GM23248 (cell line): ENCODE data around the gene SPATS2L. TPM values are rescaled to one million over a fixed set of nuclear protein-coding genes. Genes with fewer than 3 reads are reported as not detected.

ENCODE experiments used
- DNase-seq: peaks from one replicate; pipeline ENCODE4 v3.0.0-alpha.2; 2015
- H2AFZ ChIP-seq: fragments of 200-600 bp; sonication (generic); 2 replicates; pipeline ENCODE4 v1.6.1; 2016; ENCODE audit warnings: antibody characterized with exemption
- H3F3A ChIP-seq: fragments of 200-600 bp; sonication (generic); 2 replicates; pipeline ENCODE4 v1.6.1; 2016; ENCODE audit warnings: mild to moderate bottlenecking, antibody characterized with exemption, mixed run types; ENCODE audit not compliant: insufficient read depth
- H3K27ac ChIP-seq: fragments of 200-600 bp; sonication (generic); 2 replicates; pipeline ENCODE4 v1.5.1; 2016; ENCODE audit warnings: mild to moderate bottlenecking
- H3K27me3 ChIP-seq: fragments of 200-600 bp; sonication (generic); replicated peaks from 2 replicates; pipeline ENCODE4 v1.6.1; 2016; ENCODE audit warnings: mild to moderate bottlenecking; ENCODE audit not compliant: insufficient read depth
- H3K36me3 ChIP-seq: fragments of 200-600 bp; sonication (generic); 2 replicates; pipeline ENCODE4 v1.6.1; 2016; ENCODE audit warnings: low read depth, mild to moderate bottlenecking
- H3K4me1 ChIP-seq: fragments of 200-600 bp; sonication (generic); 2 replicates; pipeline ENCODE4 v1.6.1; 2016; ENCODE audit warnings: mild to moderate bottlenecking; ENCODE audit not compliant: insufficient read depth
- H3K4me2 ChIP-seq: fragments of 200-600 bp; sonication (generic); one replicate; pipeline ENCODE4 v1.6.1; 2016; ENCODE audit warnings: mild to moderate bottlenecking; ENCODE audit not compliant: unreplicated experiment
- H3K4me3 ChIP-seq: fragments of 200-600 bp; sonication (generic); 2 replicates; pipeline ENCODE4 v1.5.1; 2016; ENCODE audit warnings: mild to moderate bottlenecking
- H3K79me2 ChIP-seq: fragments of 200-600 bp; sonication (generic); 2 replicates; pipeline ENCODE4 v1.6.1; 2016; ENCODE audit warnings: mild to moderate bottlenecking; ENCODE audit not compliant: insufficient read depth
- H3K9ac ChIP-seq: fragments of 200-600 bp; sonication (generic); 2 replicates; pipeline ENCODE4 v1.6.1; 2016; ENCODE audit warnings: mild to moderate bottlenecking
- H3K9me2 ChIP-seq: fragments of 200-600 bp; sonication (generic); 2 replicates; pipeline ENCODE4 v1.6.1; 2016; ENCODE audit warnings: mixed run types, mild to moderate bottlenecking, moderate library complexity; ENCODE audit not compliant: insufficient read depth
- H3K9me3 ChIP-seq: fragments of 200-600 bp; sonication (generic); one replicate; pipeline ENCODE4 v1.6.1; 2017; ENCODE audit warnings: low read depth
- H4K20me1 ChIP-seq: fragments of 200-600 bp; sonication (generic); 2 replicates; pipeline ENCODE4 v1.6.0; 2016; ENCODE audit not compliant: insufficient read depth
- EZH2 ChIP-seq: fragments of 200-600 bp; sonication (generic); IDR thresholded peaks from 2 replicates; pipeline ENCODE4 v1.6.1; 2018; ENCODE audit warnings: antibody characterized with exemption, mild to moderate bottlenecking; ENCODE audit not compliant: insufficient read depth, poor library complexity, severe bottlenecking
- EZH2phosphoT487 ChIP-seq: fragments of 200-600 bp; sonication (generic); IDR thresholded peaks from 2 replicates; pipeline ENCODE4 v1.6.1; 2018; ENCODE audit warnings: antibody characterized with exemption, moderate library complexity, mild to moderate bottlenecking, low read depth; ENCODE audit not compliant: insufficient read depth
- WGBS, 2 experiments: methylation state at CpG; one replicate each; pipeline ENCODE4 v1.1.6; 2015 to 2017; ENCODE audit warnings: low lambda C conversion rate in 2 of 2, low coverage in 1 of 2; ENCODE audit errors: missing lambda C conversion rate in 2 of 2; 5-methylcytosine and 5-hydroxymethylcytosine counted together
- in situ Hi-C: fragments of 300-500 bp; cut with MboI; formaldehyde crosslinking; loops from 2 replicates; pipeline ENCODE4 v1.15.0; 2020
- polyA plus RNA-seq: library from polyadenylated mRNA; unstranded; fragments of >200 nt; fragmentation: Nextera tagmentation; extraction: Ambion mirVana; gene quantifications from 2 replicates; pipeline ENCODE4 v1.2.1, GENCODE V29; 2016
- total RNA-seq: library from RNA; depleted of rRNA; stranded (reverse); fragments of >200 nt; shearing (Covaris generic); gene quantifications from 2 replicates; pipeline ENCODE4 v1.2.3, GENCODE V29; 2014

Gene SPATS2L
- total and polyA plus RNA-seq, 2 experiments from 2014 or later = 78.3 to 128 TPM

DNA sequence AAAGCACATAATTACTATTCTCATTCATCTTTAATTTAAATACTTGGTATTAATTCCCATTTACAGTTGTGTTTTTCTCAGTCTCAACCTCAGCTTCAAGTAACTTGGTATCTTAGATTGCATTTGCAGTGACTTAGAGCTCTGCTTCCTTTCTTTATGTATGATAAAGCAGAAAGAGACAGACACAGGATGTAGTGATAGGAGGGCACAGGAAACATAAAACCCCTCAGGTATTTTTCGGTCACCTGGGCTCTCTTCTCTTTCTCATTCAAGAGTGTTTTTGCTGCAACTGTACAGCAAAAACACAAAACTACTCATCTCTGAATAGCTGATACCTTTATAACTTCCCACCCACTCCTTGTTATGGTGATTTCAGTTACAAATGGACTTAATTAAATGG lies 120.3 kb downstream of the SPATS2L start:
- H3K79me2 ChIP-seq = peaks cover 7% of the 10 kb centered on the region; the same call in 1 of the 2 replicates
- no peaks in the 10 kb centered on the region for H3K36me3 ChIP-seq
- no peaks in the 10 kb centered on the region for H4K20me1 ChIP-seq
- TF ChIP-seq EZH2phosphoT487 (no peak), EZH2 (no peak)
- no peak overlapping the region for H3K9ac ChIP-seq
- no peak overlapping the region for H3K4me2 ChIP-seq
- H3K27ac ChIP-seq = no peak overlapping the region
- no peaks in the 10 kb centered on the region for H3K9me2 ChIP-seq
- in situ Hi-C loops = no loop called here
- H3K27me3 ChIP-seq = no peaks in the 10 kb centered on the region
- H2AFZ ChIP-seq = no peak overlapping the region
- peaks cover 10% of the 10 kb centered on the region for H3F3A ChIP-seq
- H3K4me3 ChIP-seq = no peak overlapping the region
- DNase-seq = no peak
- 91 to 97% methylated on average over 1 of the region's 1 CpG for WGBS, 2 experiments
- peaks cover 26% of the 10 kb centered on the region for H3K4me1 ChIP-seq
- no peaks in the 10 kb centered on the region for H3K9me3 ChIP-seq

DNA sequence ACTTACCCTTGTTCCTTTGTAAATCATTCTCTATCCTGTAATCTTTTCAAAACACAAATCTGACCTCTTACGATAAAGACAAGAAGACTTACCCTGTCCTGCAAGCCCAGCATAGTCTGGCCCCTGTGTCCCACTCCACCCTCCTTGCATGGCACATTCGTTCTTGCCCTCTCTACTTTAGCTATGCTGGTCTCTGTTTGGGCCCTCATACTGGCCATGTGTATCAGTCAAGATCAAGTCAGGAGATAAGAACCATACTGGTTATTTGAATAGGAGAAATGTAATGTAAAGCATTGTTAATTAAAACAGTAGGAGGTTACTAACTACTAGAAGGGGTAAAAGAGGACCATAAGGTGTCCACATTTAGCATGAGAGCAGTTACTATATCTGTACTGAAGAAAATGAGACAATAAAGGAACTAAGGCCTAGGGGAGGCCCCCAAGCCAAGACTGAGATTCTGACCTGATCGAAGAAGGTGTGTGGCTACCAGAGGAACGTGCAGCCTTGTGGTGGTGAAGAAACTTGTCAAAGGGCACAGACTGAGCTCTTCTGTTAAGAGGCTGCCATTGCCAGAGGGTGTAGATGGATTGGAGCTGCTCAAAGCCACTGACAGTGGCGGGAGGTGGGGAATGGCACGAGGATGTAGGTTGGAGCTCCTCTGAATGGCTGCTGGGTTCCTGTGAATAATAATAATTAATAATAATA lies 122.6 kb downstream of the SPATS2L start:
- H3K36me3 ChIP-seq = 0 out of 2 replicates have a peak, but pooled peaks cover 10% of the 10 kb centered on the region
- peaks cover 29% of the 10 kb centered on the region for H3K4me1 ChIP-seq
- no peaks in the 10 kb centered on the region for H4K20me1 ChIP-seq
- 99% methylated on average over 6 of the region's 6 CpGs for WGBS, 2 experiments
- no peak overlapping the region for H2AFZ ChIP-seq
- peaks cover 4% of the 10 kb centered on the region; the same call in 1 of the 2 replicates for H3K79me2 ChIP-seq
- no peaks in the 10 kb centered on the region for H3K9me2 ChIP-seq
- no peaks in the 10 kb centered on the region for H3K27me3 ChIP-seq
- peaks cover 31% of the 10 kb centered on the region for H3F3A ChIP-seq
- H3K27ac ChIP-seq = no peak overlapping the region
- no peak for DNase-seq
- TF ChIP-seq EZH2phosphoT487 = no peak
- TF ChIP-seq EZH2 = no peak
- in situ Hi-C loops = no loop called here
- no peak overlapping the region for H3K4me3 ChIP-seq
- no peak overlapping the region for H3K9ac ChIP-seq
- H3K9me3 ChIP-seq = no peaks in the 10 kb centered on the region
- no peak overlapping the region for H3K4me2 ChIP-seq

DNA sequence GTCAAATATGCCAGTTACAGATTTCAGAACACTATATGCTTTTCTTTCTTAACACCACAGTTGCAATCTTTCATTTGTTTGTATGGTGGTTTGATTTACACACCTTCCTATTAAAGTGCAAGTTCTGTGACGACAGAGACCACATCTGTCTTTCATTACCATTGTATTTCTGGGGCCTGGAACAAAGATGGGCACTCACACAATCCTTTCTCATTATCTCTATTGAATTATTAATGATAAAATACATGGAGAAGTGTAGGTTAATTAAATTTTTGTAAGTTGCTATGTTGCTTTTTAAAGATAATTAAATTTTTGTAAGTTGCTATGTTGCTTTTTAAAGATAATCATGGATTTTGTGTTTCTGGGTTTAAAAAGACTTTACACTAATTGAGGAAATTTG lies 123.5 kb downstream of the SPATS2L start:
- TF ChIP-seq EZH2 (no peak), EZH2phosphoT487 (no peak)
- WGBS, 2 experiments = 13 to 18% methylated on average over 1 of the region's 1 CpG
- Histone ChIP-seq H3K9me2 (no peaks in the 10 kb centered on the region), H3K4me1 (peaks cover 38% of the 10 kb centered on the region), H3K9me3 (no peaks in the 10 kb centered on the region), H3K79me2 (peaks cover 4% of the 10 kb centered on the region; the same call in 1 of the 2 replicates), H3F3A (peaks cover 40% of the 10 kb centered on the region), H3K9ac (no peak overlapping the region), H3K27ac (peak overlapping the region; percentile 0; the same call in 1 of the 2 replicates), H3K27me3 (no peaks in the 10 kb centered on the region), H3K36me3 (0 out of 2 replicates have a peak, but pooled peaks cover 10% of the 10 kb centered on the region), H3K4me2 (no peak overlapping the region), H3K4me3 (no peak overlapping the region), H4K20me1 (no peaks in the 10 kb centered on the region), H2AFZ (no peak overlapping the region)
- in situ Hi-C loops = no loop called here
- DNase-seq = peak; percentile 34

DNA sequence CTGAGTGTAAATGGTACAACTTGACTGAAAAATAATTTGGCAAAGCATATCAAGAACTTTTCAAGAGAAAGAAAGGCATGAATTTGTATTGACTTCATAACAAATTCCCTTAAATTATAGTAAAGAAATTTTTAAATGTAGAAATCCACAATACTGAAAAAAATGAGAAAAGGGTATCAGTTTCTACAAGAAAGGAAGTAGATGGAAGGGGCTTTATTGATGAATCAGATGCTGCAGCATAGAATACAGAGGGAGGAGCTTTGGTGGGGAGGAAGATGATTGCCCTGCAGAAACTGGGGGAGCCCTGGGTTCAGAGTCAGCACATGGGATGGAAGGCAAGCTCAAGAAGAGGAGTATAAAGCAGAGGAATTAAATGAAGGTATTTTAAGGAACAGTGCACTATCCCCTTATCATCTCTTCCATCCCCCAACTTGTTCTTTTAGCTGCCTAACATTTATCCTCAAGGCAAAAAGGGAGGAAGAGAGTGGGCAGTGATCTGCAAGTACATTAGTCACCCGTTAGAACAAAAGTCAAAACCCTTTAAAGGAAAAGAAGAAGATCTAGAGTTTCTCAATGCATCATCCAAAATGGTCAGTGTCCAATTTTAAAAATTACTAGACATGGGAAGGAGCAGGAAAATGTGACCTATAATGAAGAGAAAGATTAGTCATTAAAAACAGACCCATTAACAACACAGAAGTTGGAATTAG lies 125.7 kb downstream of the SPATS2L start:
- 26% methylated on average over 1 of the region's 1 CpG for WGBS, 2 experiments
- Histone ChIP-seq H4K20me1 (no peaks in the 10 kb centered on the region), H3K36me3 (peaks cover 10% of the 10 kb centered on the region), H3K4me1 (peaks cover 51% of the 10 kb centered on the region), H3K9me3 (no peaks in the 10 kb centered on the region), H2AFZ (no peak overlapping the region), H3K4me3 (no peak overlapping the region), H3K9me2 (no peaks in the 10 kb centered on the region), H3K4me2 (peak overlapping the region; percentile 3), H3K27me3 (no peaks in the 10 kb centered on the region), H3K79me2 (peaks cover 2% of the 10 kb centered on the region), H3F3A (peaks cover 43% of the 10 kb centered on the region), H3K27ac (peak overlapping the region; percentile 43), H3K9ac (no peak overlapping the region)
- in situ Hi-C loops = no loop called here
- TF ChIP-seq EZH2phosphoT487 (no peak), EZH2 (no peak)
- peak; percentile 68 for DNase-seq
